DOHH2 (cell line): ENCODE results near the gene TSPAN1.
A peak's percentile ranks its signal among the peaks of the same experiment; 100 is the strongest.

ENCODE experiments used
- CTCF ChIP-seq: fragments of 200-600 bp; sonication (generic); IDR thresholded peaks from one replicate; pipeline ENCODE4 v1.5.1; 2014; ENCODE audit warnings: antibody characterized with exemption, mild to moderate bottlenecking, low read depth, low read length; ENCODE audit not compliant: poor library complexity, severe bottlenecking
- EZH2phosphoT487 ChIP-seq: fragments of 200-600 bp; sonication (generic); IDR thresholded peaks from 2 replicates; pipeline ENCODE4 v1.6.1; 2017; ENCODE audit warnings: borderline replicate concordance, mild to moderate bottlenecking, antibody characterized with exemption, low read length, moderate library complexity, mixed read lengths

GRCh38 chr1:46179138-46180081 is 4.5 kb downstream of the TSPAN1 start:
- TF ChIP-seq CTCF (peak; percentile 94), EZH2phosphoT487 (no peak)
